ENCODE measurements around the gene C11orf68.
A peak's percentile ranks its signal among the peaks of the same experiment; 100 is the strongest.

C11orf68 gene

DNA sequence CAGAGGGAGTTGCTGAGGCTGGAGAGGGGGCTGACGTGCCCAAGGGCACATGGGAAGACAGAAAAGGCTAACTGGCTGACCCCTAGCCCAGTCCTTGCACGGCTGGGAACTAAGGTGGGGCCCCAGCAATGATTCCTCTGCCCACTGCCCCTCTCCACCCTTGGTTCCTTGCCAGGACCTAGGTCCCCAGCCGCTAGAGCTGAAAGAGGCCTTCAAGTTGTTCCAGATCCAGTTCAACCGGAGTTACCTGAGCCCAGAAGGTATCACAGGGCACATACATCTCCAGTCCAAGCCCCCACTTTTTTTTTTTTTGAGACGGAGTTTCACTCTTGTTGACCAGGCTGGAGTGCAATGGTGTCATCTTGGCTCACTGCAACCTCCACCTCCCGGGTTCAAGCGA is 38.8 kb downstream of the C11orf68 start:
- no peak for DNase-seq
- TF ChIP-seq, protein P1, sequence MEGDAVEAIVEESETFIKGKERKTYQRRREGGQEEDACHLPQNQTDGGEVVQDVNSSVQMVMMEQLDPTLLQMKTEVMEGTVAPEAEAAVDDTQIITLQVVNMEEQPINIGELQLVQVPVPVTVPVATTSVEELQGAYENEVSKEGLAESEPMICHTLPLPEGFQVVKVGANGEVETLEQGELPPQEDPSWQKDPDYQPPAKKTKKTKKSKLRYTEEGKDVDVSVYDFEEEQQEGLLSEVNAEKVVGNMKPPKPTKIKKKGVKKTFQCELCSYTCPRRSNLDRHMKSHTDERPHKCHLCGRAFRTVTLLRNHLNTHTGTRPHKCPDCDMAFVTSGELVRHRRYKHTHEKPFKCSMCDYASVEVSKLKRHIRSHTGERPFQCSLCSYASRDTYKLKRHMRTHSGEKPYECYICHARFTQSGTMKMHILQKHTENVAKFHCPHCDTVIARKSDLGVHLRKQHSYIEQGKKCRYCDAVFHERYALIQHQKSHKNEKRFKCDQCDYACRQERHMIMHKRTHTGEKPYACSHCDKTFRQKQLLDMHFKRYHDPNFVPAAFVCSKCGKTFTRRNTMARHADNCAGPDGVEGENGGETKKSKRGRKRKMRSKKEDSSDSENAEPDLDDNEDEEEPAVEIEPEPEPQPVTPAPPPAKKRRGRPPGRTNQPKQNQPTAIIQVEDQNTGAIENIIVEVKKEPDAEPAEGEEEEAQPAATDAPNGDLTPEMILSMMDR (IDR thresholded peaks at IDR 0.05; ENCODE audit: low read depth, low read length, missing control alignments) = no peak
- Histone ChIP-seq H3K27ac (no peak overlapping the region), H3K27me3 (replicated peaks) (no peaks in the 10 kb centered on the region), H3K36me3 (replicated peaks) (peaks cover 33% of the 10 kb centered on the region), H3K4me3 (ENCODE audit: low read depth, low read length) (no peak overlapping the region)
- in situ Hi-C loops (cut with HindIII; ENCODE audit: low pct_ligation_motif_present, low sequenced_read_pairs) = no loop called here

DNA sequence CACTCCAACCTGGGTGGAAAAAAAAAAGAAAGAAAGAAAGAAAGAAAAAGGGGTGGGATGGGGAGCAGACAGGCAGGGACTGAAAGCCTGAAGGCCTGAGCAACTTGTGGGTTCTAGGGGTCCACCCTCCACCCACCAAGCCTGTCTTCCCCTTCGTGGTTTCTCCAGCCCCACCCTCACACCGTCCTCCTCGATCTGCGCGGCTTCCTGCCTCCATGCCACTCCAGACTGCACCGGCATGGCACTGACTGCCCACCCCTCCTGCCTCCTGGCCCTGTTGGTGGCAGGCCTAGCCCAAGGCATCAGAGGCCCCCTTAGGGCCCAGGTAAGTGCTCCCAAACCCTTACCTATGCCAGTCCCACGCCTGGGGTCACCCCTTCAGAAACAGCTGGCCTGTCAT is 39.2 kb downstream of the C11orf68 start, which contains the start of gene CTSW:
Gene CTSW (plus strand): TSS at position 221 of the 400 bp plus-strand sequence. CDS start 18 bp downstream, at position 239.
- Histone ChIP-seq H3K4me3 (ENCODE audit: low read depth, low read length) (no peak within 1 kb of the TSS), H3K27me3 (replicated peaks) (no peaks in the 10 kb centered on the region), H3K27ac (no peak within 1 kb of the TSS), H3K36me3 (replicated peaks) (peaks cover 29% of the 10 kb centered on the region)
- in situ Hi-C loops (cut with HindIII; ENCODE audit: low pct_ligation_motif_present, low sequenced_read_pairs) = no loop called here
- no peak for DNase-seq
- TF ChIP-seq, protein P1 (IDR thresholded peaks at IDR 0.05; ENCODE audit: low read depth, low read length, missing control alignments) = no peak

DNA sequence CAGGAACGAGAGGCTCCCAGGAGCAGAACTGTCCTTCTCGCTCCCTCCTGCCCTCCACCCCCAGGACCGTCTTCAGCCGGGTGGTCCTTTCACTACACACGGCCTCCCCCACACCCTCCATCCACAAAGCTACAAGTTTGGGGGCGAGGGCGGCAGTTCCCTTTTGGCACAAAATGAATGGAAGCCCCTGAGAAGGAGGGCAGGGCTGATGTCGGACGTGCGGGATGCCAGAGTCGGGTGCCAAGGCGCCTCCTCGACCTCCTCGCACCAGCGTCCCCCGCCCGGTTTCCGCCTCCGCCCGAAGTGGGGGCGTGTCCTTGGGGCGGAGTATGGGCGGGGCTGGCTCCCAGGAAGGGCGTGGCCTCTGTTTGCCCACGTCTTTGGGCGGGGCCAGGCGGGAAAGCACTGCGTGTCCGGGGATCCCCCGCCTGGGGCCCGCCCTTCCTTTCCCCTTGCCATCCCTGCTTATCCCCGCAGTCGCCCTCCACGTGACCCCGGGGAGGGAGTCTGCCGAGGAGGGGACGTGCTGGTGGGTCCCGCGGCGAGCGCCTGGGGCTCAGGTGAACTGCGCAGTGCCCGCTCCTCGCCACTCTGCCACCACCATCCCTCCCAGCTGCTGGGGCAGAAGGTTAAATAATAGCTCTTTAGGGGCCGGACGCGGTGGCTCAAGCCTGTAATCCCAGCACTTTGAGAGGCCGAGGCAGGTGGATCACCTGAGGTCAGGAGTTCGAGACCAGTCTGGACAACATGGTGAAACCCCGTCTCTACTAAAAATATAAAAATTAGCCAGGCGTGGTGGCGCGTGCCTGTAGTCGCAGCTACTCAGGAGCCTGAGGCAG is 45.3 kb downstream of the C11orf68 start:
- H3K27me3 ChIP-seq (replicated peaks) = no peaks in the 10 kb centered on the region
- in situ Hi-C loops (cut with HindIII; ENCODE audit: low pct_ligation_motif_present, low sequenced_read_pairs) = no loop called here
- peaks cover 18% of the 10 kb centered on the region for H3K36me3 ChIP-seq (replicated peaks)
- H3K4me3 ChIP-seq (ENCODE audit: low read depth, low read length) = peak overlapping the region; percentile 72
- DNase-seq = peak; percentile 84
- peak overlapping the region; percentile 79 for H3K27ac ChIP-seq
- TF ChIP-seq, protein P1 (IDR thresholded peaks at IDR 0.05; ENCODE audit: low read depth, low read length, missing control alignments) = no peak

DNA sequence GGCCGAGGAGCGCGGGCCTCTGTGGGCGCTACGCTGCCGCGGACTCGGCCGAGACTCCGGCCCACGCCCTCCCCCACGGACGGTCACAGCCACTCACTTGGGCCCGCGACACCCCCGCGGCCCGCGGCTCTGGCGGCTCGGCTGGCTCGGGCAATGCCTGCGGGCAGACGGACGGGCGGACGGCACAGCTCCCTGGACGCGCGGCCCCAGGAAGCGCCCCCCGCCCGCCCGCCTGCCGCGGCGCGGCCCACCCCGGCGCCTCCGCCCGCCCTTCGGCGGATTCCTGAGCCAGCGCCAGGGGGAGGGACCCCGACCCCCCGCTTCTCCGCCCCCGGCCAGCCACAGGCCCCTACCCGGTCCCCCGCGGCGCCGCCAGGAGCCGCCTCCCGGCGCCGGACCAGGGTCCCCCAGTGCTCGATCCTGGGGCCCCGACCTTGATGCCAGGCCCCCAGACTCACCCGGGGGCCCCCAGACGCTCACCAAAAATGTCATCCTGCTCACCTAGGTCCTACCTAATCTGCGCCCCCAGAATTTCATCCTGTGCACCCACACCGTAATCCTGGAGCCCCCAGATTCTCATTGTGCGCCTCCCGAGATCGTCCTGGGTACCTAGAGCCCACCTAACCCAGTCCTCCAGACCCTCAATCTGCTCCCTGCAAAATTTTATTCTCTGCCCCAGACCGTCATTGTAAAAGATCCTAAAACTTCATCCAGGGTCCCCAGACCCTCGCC is 46.1 kb downstream of the C11orf68 start, which contains the start of gene EFEMP2:
Gene EFEMP2 (minus strand): TSS at position 215 of the 732 bp plus-strand sequence. CDS start 446 bp downstream, outside the sequence.
- in situ Hi-C loops (cut with HindIII; ENCODE audit: low pct_ligation_motif_present, low sequenced_read_pairs) = no loop called here
- peaks cover 26% of the 10 kb centered on the region for H3K36me3 ChIP-seq (replicated peaks)

DNA sequence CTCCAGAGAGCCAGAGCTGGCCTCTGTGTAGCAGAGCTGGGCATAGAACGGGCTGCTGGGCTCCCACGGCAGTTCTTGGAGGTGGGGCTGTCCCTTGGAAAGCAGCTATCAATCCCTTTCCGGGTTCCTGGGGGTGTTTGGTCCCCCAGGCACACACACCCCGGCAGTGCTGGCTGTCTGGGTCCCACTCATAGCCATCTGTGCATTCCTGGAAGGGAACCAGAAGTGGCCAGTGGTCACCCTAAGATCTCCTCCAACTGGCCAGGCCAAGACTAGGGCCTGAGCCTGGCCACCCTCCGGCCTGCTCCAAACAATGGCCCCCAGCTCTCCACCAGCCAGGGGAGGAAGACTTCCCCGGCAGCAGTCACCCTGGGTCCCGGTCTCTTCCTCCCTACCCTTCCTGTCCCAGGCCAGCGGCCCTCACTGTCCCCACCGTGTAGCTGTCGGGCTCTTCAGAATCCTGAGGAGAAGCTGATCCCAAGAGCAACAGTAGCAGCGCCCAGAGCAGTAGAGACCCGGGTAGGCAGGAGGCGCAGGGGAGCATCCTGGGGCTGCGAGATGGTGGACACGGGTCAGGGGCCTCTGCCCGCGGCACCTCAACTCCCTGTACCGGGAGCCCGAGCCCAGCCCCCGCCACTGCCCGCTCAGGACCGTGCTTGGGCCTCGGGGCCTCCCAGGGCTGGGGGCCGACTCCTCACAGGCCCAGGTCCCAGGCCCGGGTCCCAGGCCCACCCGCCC is 46.9 kb downstream of the C11orf68 start:
- Histone ChIP-seq H3K36me3 (replicated peaks) (peaks cover 34% of the 10 kb centered on the region), H3K27ac (peak overlapping the region; percentile 18), H3K4me3 (ENCODE audit: low read depth, low read length) (peak overlapping the region; percentile 72), H3K27me3 (replicated peaks) (no peaks in the 10 kb centered on the region)
- DNase-seq = peak; percentile 31
- in situ Hi-C loops (cut with HindIII; ENCODE audit: low pct_ligation_motif_present, low sequenced_read_pairs) = no loop called here
- TF ChIP-seq, protein P1 (IDR thresholded peaks at IDR 0.05; ENCODE audit: low read depth, low read length, missing control alignments) = peak; percentile 55

More for the DNA sequence above, 46.1 kb downstream of the C11orf68 start, which contains the start of gene EFEMP2:
- peak within 1 kb of the TSS; percentile 79 for H3K27ac ChIP-seq
- peak within 1 kb of the TSS; percentile 72 for H3K4me3 ChIP-seq (ENCODE audit: low read depth, low read length)
- TF ChIP-seq, protein P1 (IDR thresholded peaks at IDR 0.05; ENCODE audit: low read depth, low read length, missing control alignments) = no peak
- no peak for DNase-seq
- no peaks in the 10 kb centered on the region for H3K27me3 ChIP-seq (replicated peaks)
